ENCODE data around the gene TRABD2B.

DNA sequence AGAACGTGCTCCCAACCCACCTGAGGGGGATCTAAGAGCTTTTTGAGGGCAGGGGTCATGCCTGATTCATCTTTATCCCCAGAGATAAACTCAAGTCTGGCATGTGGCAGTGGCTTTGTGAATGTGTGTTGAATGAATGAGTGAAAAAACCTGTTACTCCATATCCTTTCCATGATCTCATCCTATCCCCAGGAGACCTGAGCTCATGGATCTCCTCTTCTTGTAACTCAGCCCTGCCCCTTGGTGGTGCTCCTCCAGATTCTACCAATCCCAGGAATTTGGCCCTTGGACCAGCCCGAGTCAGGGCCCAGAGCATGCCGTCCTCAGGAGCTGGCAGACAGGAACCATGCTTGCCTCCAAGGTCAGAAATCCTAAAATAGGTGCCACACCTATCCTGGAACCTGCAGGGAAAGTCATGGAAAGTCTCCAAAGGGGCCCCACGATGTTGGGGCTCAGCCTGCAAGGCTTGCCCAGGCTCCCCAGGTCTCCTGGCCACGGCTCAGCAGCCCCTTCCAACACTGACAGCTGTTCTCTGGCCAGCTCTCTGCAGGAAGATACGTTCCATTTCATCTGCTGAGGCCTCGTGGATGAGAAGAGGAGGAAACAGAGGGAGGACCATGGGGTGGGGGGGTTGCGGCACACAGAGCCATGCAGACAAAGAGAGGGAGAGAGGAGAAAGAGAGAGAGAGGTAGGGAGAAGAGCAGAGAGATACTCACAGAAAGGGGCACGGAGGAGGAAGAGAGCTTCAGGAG is 214.6 kb downstream of the TRABD2B start:
- TF ChIP-seq, protein P1, sequence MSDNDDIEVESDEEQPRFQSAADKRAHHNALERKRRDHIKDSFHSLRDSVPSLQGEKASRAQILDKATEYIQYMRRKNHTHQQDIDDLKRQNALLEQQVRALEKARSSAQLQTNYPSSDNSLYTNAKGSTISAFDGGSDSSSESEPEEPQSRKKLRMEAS (IDR thresholded peaks at IDR 0.05): no peak
- no peak for TF ChIP-seq EP300 (IDR thresholded peaks at IDR 0.05; ENCODE audit: borderline replicate concordance)
